Measurements from ENCODE around the gene ABCA13.
"Not testable (repeated sequence)": the region's sequence is repeated elsewhere in the genome, so short reads cannot be mapped to it uniquely, and the experiment has no call there.

The ABCA13 gene, protein sequence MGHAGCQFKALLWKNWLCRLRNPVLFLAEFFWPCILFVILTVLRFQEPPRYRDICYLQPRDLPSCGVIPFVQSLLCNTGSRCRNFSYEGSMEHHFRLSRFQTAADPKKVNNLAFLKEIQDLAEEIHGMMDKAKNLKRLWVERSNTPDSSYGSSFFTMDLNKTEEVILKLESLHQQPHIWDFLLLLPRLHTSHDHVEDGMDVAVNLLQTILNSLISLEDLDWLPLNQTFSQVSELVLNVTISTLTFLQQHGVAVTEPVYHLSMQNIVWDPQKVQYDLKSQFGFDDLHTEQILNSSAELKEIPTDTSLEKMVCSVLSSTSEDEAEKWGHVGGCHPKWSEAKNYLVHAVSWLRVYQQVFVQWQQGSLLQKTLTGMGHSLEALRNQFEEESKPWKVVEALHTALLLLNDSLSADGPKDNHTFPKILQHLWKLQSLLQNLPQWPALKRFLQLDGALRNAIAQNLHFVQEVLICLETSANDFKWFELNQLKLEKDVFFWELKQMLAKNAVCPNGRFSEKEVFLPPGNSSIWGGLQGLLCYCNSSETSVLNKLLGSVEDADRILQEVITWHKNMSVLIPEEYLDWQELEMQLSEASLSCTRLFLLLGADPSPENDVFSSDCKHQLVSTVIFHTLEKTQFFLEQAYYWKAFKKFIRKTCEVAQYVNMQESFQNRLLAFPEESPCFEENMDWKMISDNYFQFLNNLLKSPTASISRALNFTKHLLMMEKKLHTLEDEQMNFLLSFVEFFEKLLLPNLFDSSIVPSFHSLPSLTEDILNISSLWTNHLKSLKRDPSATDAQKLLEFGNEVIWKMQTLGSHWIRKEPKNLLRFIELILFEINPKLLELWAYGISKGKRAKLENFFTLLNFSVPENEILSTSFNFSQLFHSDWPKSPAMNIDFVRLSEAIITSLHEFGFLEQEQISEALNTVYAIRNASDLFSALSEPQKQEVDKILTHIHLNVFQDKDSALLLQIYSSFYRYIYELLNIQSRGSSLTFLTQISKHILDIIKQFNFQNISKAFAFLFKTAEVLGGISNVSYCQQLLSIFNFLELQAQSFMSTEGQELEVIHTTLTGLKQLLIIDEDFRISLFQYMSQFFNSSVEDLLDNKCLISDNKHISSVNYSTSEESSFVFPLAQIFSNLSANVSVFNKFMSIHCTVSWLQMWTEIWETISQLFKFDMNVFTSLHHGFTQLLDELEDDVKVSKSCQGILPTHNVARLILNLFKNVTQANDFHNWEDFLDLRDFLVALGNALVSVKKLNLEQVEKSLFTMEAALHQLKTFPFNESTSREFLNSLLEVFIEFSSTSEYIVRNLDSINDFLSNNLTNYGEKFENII (N-terminal part only)

DNA sequence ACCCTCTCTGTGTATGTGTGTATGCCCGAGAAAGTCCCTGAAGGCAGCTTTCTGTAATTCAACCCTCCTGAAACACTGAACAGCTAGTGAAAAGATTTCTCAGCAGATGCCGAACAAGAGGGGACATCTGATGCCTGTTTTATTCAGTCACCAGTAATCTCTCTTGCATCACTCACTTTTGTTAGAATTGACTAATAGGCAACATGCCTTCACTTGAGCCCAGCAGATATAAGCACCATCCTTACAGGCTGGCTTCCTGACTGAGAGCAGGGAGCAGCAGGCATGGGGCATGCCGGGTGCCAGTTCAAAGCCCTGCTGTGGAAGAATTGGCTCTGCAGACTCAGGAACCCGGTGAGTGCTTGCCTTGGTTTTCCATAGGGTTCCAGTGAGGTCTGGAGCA is at the start of gene ABCA13:
Gene ABCA13 (plus strand): TSS at position 257 of the 400 bp plus-strand sequence. CDS start 26 bp downstream, at position 283.
- no peak for DNase-seq

- no peak for DNase-seq
These were observed 45.2 kb upstream of the ABCA13 start for GRCh38 chr7:48126037-48126436.

GRCh38 chr7:48130658-48131108 is 40.6 kb upstream of the ABCA13 start:
- no peak for DNase-seq

GRCh38 chr7:48132792-48133191 is 38.5 kb upstream of the ABCA13 start:
- DNase-seq: no peak

DNA sequence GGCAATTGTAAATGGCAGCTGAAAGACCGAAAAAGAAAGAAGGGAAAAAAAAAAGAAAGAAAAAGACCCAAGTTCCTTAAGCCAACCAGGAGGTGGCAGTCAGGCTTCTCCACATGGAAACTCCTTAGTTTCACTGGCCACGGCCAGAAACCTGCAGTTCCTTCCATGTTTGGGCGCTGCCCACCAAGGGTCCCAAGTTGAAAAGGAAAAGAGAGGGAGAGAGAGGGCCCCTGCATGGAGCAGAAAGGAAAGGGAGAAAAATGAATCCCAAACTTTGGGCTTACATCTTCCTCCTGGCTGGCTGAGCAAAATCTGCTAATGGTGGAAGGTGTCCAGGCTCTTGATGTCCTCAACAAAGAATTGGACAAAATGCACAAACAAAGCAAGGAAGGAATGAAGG is 31.8 kb upstream of the ABCA13 start:
- DNase-seq: no peak

GRCh38 chr7:48140001-48140681 is 31.1 kb upstream of the ABCA13 start:
- no peak for DNase-seq

DNA sequence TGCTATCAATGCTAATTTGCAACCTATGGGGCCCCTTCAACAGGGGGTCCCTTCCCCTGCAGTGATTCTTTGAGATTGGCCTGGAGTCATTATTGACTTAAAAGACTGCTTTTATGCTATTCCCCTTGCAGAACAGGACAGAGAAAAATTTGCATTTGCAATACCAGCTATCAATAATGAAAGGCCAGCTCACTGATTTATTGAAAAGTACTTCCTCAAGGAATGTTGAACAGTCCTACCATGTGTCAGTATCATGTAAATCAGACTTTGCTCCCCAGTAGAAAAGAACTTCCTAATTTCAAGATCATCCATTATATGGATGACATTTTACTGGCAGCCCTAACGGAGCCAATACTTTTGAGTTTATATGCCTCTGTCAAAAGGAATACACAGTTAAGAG is 29.7 kb upstream of the ABCA13 start:
- no peak for DNase-seq

GRCh38 chr7:48144291-48144768 is 26.9 kb upstream of the ABCA13 start:
- no peak for DNase-seq

DNA sequence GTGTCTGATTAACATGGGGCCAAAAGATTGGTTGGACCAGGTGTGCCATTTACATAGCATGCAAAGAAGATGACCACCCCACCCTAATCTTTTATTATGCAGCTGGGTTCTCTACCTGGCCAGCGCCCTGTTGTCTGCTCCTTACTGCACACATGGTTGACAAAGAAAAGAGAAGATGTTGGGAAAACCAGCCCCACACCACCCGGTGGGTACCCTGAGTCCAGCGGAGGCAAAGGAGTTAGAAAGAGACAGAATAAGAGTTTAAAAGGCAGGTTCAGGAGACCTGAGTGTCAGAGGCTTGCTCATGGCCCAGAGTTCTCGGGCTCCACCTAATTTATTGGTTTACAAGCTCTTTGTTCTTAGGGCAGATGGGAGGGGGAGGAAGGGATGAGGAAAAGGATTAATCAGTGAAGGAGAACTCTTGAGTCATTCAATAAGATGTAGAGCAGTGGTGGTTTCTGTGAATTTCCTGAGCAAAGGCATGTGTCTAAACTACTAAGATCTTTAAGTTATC is 24.1 kb upstream of the ABCA13 start:
- no peak for DNase-seq

DNA sequence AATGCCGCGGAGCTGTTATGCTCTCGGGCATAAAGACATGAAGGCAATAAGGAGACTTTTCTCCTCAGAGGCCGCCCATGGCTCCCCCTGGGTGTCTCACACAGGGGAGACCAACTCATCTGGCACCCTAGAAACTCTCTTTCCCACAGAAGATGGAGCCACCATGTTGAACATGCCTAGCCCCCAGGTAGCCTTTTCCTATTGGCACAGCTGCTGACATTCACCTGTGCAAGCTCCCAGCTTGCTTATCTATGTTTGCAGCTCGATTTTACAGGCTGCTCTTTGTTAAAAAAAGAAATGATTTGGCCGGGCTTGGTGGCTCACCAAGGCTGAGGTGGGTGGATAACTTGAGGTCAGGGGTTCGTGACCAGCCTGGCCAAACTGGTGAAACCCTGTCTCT is 23.6 kb upstream of the ABCA13 start:
- DNase-seq: not testable (repeated sequence)

DNA sequence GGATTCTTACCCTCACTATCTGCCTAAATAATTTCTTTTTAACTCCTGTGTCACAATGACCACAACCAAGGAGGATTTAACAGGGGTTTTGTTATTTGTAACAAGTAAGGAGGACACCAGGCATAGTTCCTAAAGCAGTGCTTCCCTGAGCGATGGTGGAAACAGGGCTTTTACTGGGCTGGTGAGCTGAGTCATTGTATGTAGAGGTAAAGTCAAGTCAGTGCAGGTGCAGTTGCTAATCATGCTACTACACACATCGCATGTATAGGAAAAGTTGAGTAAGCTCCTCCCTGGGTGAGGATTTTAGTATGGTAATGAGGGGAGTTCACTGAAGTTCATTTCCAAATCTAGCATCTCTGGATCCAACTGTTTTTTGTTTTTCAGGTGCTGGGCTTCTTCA is 22.9 kb upstream of the ABCA13 start:
- DNase-seq: no peak

DNA sequence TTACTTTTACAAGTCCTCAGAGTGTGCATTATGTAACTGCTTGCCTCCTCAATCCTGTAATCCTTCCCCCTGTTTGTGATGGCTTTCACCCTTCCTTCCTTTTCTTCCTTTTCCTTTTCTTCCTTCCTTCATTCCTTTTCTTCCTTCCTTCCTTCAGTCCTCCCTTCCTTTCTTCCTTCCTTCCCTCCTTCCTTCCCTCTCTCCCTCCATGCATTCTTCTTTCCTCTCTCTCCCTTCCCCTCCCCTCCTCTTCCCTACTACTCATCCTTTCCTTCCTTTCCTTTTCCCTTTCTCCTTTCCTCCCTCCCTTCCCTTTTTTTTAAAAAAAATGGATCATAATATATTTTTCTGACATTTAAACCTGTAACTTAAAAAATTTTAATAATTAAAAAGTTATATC is 22.2 kb upstream of the ABCA13 start:
- no peak for DNase-seq

DNA sequence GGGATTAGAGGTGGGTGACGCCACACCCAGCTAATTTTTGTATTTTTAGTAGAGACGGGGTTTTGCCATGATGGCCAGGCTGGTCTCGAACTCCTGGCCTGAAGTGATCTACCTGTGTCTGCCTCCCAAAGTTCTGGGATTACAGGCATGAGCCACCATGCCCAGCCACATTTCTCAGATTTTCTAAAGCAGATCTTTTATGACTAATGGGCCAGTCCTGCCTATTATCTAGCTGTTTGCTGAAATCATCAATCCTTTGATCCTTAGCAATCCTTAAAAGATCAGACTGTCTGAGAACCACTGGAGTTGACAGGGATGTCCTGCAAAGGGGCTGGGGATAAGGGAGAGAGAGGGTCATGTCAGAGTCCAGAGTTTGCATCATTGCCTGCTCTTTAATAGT is 21.2 kb upstream of the ABCA13 start:
- no peak for DNase-seq

DNA sequence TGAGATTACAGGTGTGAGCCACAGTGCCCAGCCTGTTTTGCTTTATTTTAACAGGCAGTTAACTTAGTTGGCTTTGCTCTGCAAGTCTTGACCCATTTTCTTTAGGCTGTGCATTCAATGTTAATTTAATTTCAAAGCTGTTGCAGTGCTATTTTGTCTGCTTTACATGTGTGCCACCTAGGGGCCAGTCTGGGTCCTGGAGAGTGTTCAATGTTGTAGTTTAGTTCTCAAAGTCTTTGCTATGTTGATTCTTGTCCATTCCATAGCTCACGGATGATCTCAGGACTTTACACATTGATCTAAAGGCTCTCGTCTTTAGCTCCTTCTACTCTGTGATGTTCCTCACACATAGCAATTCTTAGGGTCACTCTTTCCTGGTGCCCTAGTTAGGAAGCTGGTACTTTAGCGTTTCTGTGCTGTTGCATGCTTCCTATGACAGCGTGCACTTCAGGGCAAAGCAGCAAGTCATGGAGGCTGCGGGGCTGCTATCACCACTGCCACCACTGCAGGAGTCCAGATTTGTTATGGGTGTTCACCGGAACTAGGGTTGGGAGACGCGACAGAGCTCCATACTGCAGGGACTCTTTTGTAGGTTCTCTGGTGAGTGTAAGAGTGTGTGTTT is 16.4 kb upstream of the ABCA13 start:
- DNase-seq: no peak

GRCh38 chr7:48158404-48158803 is 12.9 kb upstream of the ABCA13 start:
- no peak for DNase-seq

GRCh38 chr7:48161407-48162125 is 9.7 kb upstream of the ABCA13 start:
- no peak for DNase-seq

DNA sequence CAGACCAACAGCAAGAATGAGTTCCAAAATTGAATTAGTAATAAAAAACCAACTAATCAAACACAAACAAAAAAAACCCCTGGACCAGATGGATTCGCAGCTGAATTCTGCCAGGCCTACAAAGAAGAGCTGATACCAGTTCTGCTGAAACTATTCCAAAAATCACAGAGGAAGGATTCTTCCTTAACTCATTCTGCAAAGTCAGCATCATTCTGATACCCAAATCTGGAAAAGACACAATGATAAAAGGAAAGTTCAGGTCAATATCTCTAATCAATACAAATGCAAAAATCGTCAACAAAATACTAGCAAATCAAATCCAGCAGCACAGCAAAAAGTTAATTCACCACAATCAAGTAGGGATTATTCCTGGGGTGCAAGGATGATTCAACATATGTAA is 6.1 kb upstream of the ABCA13 start:
- DNase-seq: no peak

- DNase-seq: no peak
These were observed 3.1 kb upstream of the ABCA13 start for GRCh38 chr7:48168159-48168558.

GRCh38 chr7:48170506-48170905 is 752 bp upstream of the ABCA13 start:
- DNase-seq: no peak

Measured in nucleus accumbens (tissue), 56 donors.